Transverse colon (tissue), 4 donors: Measurements from ENCODE around the gene CCND1. TPM values are rescaled to one million over a fixed set of nuclear protein-coding genes. Genes with fewer than 3 reads are reported as not detected.

Experiments
- DNase-seq: peaks from one replicate; pipeline ENCODE4 v3.0.0-alpha.2; 2019
- H3K27ac ChIP-seq, 4 donors: fragments of 200-600 bp; sonication (generic); 2 replicates each; pipeline ENCODE4 v1.5.1; 2016 to 2018; ENCODE audit warnings: inconsistent platforms in 4 of 4
- H3K27me3 ChIP-seq: fragments of 200-600 bp; sonication (generic); 2 replicates; pipeline ENCODE4 v1.5.1; 2017; ENCODE audit warnings: inconsistent platforms
- H3K36me3 ChIP-seq, 4 donors: fragments of 200-600 bp; sonication (generic); 2 replicates each; pipeline ENCODE4 v1.5.1; 2017 to 2019; ENCODE audit warnings: inconsistent platforms in 4 of 4
- H3K4me1 ChIP-seq, 4 donors: fragments of 200-600 bp; sonication (generic); 2 replicates each; pipeline ENCODE4 v1.5.1; 2017 to 2020; ENCODE audit warnings: inconsistent platforms in 4 of 4
- H3K4me3 ChIP-seq, 4 donors: fragments of 200-600 bp; sonication (generic); 1 replicate in 1 of 4; 2 replicates in 3 of 4; pipeline versions ENCODE4 v1.5.1 to v1.6.1; 2017 to 2019; ENCODE audit warnings: inconsistent platforms in 4 of 4
- H3K9me3 ChIP-seq, 2 donors: fragments of 200-600 bp; sonication (generic); 2 replicates each; pipeline ENCODE4 v1.5.1; 2017 to 2019; ENCODE audit warnings: inconsistent platforms in 2 of 2
- EP300 ChIP-seq: sonication (generic); formaldehyde crosslinking; IDR thresholded peaks from one replicate; pipeline ENCODE4 v1.6.1; 2017; ENCODE audit warnings: antibody characterized with exemption, low read depth
- POLR2A ChIP-seq: fragments of 450-650 bp; IDR thresholded peaks from one replicate; pipeline ENCODE4 v1.6.1; 2016; ENCODE audit warnings: antibody characterized with exemption, mild to moderate bottlenecking, moderate library complexity
- POLR2AphosphoS5 ChIP-seq, 3 donors: sonication (generic); formaldehyde crosslinking; IDR thresholded peaks; one replicate each; pipeline ENCODE4 v1.6.1; 2016; ENCODE audit warnings: antibody characterized with exemption in 3 of 3
- WGBS, 2 donors: methylation state at CpG; one replicate each; pipeline ENCODE4 v1.1.5; 2018; ENCODE audit warnings: low coverage in 1 of 2; 5-methylcytosine and 5-hydroxymethylcytosine counted together
- in situ Hi-C, 4 donors: fragments of 200-750 bp; cut with MboI; loops; one replicate each; pipeline versions ENCODE4 v1.15.0 to v1.15.1; 2017; ENCODE audit warnings: low sequenced_read_pairs in 3 of 4, low pct_ligation_motif_present in 1 of 4, low pct_unique_long_range_greater_than_20kb in 1 of 4
- intact Hi-C: fragments of 100-400 bp; cut with DNase I; formaldehyde crosslinking; loops from one replicate; pipeline ENCODE4 v1.15.1; 2023; ENCODE audit warnings: low total_unique reads
- total RNA-seq, 4 donors: library from RNA; depleted of rRNA; stranded (reverse); fragments of >200 nt; gene quantifications; one replicate each; pipeline ENCODE4 v1.1.0, GENCODE V29; 2016
- TF ChIP-seq, protein P1 (sequence below), 5 experiments: fragments of 200-600 bp in 3 of 5; fragments of 450-650 bp in 2 of 5; sonication (generic) in 3 of 5; IDR thresholded peaks; 1 replicate in 2 of 5; 2 replicates in 3 of 5; pipeline ENCODE4 v1.5.1; 2016 to 2017; ENCODE audit warnings: antibody characterized with exemption in 5 of 5, inconsistent platforms in 3 of 5, mild to moderate bottlenecking in 2 of 5, moderate library complexity in 1 of 5

Gene CCND1
- total RNA-seq, 4 donors from 2014 or later: 26.4 to 78.0 (median 45.0) TPM

DNA sequence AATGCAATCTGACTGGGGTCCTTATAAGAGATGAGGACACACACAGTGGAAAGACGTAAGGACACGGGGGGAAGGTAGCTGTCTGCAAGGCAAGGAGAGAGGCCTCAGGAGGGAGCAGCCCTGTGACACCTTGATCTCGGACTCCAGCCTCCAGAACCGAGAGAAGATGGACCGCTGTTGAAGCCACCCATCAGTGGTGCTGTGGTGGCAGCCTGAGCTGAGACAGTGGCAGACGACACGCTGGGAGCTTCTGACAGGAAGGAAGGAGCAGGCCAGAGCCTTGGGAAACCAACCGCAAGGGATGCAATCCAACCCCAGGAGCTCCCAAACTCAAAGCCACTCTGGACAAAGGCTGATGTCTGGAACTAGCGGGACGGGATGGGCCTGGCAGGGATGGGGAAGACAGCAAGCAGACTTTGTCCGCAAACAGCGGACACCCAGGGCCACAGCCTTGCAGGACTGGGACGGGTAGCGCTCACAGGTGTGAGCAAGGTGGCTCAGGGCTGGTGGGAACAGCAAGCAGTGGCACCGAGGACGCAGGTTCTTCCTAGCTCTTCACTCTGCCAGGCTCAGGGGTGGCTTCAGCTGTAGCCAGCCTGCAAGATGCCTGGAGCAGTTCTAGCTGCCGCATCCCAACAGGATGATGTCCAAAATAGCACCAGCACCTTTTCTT is 23.3 kb downstream of the CCND1 start:
- H3K4me1 ChIP-seq: no peaks in the 10 kb centered on the region
- DNase-seq: no peak
- H3K27me3 ChIP-seq: no peaks in the 10 kb centered on the region
- no peak overlapping the region for H3K27ac ChIP-seq
- H3K9me3 ChIP-seq: no peaks in the 10 kb centered on the region
- intact Hi-C loops: no loop called here
- 95% methylated on average over 17 of the region's 17 CpGs; no CpG with 5 or more reads in 1 of the 2 donors for WGBS, 2 donors
- no peaks in the 10 kb centered on the region for H3K36me3 ChIP-seq
- in situ Hi-C loops: loop anchor here in 3 of 4 donors (10.0 to 25.0 kb wide), 2 partner anchors 552 to 559 kb away; no protein-coding TSS in a partner anchor
- H3K4me3 ChIP-seq: no peak overlapping the region
- TF ChIP-seq EP300 (no peak), POLR2AphosphoS5 (IDR thresholded peaks at IDR 0.05) (no peak), POLR2A (no peak)
- TF ChIP-seq, protein P1, sequence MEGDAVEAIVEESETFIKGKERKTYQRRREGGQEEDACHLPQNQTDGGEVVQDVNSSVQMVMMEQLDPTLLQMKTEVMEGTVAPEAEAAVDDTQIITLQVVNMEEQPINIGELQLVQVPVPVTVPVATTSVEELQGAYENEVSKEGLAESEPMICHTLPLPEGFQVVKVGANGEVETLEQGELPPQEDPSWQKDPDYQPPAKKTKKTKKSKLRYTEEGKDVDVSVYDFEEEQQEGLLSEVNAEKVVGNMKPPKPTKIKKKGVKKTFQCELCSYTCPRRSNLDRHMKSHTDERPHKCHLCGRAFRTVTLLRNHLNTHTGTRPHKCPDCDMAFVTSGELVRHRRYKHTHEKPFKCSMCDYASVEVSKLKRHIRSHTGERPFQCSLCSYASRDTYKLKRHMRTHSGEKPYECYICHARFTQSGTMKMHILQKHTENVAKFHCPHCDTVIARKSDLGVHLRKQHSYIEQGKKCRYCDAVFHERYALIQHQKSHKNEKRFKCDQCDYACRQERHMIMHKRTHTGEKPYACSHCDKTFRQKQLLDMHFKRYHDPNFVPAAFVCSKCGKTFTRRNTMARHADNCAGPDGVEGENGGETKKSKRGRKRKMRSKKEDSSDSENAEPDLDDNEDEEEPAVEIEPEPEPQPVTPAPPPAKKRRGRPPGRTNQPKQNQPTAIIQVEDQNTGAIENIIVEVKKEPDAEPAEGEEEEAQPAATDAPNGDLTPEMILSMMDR (IDR thresholded peaks at IDR 0.05): no peak

DNA sequence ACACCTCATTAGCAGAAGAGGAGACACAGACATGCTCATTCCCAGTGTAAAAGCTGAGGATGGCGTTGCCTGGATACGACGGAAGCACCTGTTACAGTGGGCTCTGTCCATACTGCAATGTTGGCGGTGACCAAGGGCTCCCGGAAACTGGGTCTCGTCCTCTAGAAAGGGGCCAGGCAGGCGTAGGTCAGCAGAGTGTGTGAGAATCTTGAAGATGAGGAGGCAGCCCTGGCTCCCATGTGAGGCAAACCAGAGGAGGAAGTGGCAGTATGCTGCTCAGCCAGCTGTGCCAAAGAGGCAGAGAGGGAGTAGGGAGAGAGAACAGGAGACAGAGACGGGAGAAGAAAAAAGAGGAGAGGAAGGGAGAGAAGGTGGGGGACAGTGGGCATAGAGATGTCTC is 23.9 kb downstream of the CCND1 start:
- Histone ChIP-seq H3K9me3 (no peaks in the 10 kb centered on the region), H3K27ac (no peak overlapping the region), H3K4me3 (no peak overlapping the region), H3K36me3 (no peaks in the 10 kb centered on the region), H3K4me1 (peaks cover 0 to under 1% (median 0%) of the 10 kb centered on the region in 4 donors), H3K27me3 (no peaks in the 10 kb centered on the region)
- intact Hi-C loops (no loop called here), in situ Hi-C loops (loop anchor here in 3 of 4 donors (10.0 to 25.0 kb wide), 2 partner anchors 553 to 560 kb away; no protein-coding TSS in a partner anchor)
- 88 to 100% methylated on average over 1 to 8 of the region's 8 CpGs for WGBS, 2 donors
- TF ChIP-seq POLR2A: no peak
- TF ChIP-seq, protein P1 (IDR thresholded peaks at IDR 0.05): no peak
- TF ChIP-seq POLR2AphosphoS5 (IDR thresholded peaks at IDR 0.05): no peak
- TF ChIP-seq EP300: no peak
- no peak for DNase-seq

DNA sequence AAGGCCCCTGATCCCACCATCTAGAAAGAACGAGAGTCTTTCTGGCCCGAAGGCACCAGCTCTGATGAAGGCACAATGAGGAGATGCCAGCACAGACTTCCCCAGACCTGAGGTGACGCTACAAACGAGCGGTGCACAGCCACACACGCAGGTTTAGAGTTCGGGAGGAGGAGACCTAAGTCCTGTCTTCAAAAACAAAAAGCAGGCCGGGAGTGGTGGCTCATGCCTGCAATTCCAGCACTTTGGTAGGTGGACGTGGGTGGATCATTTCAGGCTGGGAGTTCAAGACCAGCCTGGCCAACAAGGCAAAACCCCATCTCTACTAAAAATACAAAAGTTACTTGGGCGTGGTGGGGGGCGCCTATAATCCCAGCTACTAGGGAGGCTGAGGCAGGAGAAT is 24.7 kb downstream of the CCND1 start:
- intact Hi-C loops: no loop called here
- H3K27me3 ChIP-seq: no peaks in the 10 kb centered on the region

DNA sequence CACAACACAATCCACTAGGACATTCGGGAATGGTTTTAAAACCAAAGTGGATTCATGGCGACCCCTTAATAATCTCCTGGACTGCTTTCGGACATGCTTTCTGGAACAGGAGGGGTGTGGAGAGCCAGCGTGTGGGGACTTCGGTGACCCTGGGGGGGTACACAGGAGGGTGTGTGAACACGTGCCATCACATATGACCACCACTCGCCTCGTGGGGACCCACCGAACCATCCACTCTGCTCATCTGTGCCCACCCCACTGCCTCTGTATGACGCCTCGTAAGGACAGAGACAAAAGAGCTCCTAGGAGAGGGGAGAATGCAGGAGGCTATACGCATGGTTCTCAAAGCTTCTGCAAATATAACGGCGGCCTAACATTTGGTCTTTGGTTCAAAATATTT is 25.3 kb downstream of the CCND1 start:
- in situ Hi-C loops: loop anchor here in 3 of 4 donors (10.0 to 25.0 kb wide), 2 partner anchors 554 to 561 kb away; no protein-coding TSS in a partner anchor
- Histone ChIP-seq H3K27me3 (no peaks in the 10 kb centered on the region), H3K36me3 (peaks cover 0 to under 1% (median 0%) of the 10 kb centered on the region in 4 donors), H3K9me3 (no peaks in the 10 kb centered on the region), H3K4me3 (no peak overlapping the region), H3K4me1 (peaks cover 0 to 8% (median 0%) of the 10 kb centered on the region in 4 donors), H3K27ac (no peak overlapping the region)
- DNase-seq: no peak
- intact Hi-C loops: no loop called here
- TF ChIP-seq, protein P1 (IDR thresholded peaks at IDR 0.05): no peak
- no peak for TF ChIP-seq EP300
- WGBS, 2 donors: 89 to 93% methylated on average over 3 to 14 of the region's 14 CpGs

More for the DNA sequence above, 24.7 kb downstream of the CCND1 start:
- peaks cover 0 to 8% (median 0%) of the 10 kb centered on the region in 4 donors for H3K4me1 ChIP-seq
- H3K4me3 ChIP-seq: no peak overlapping the region
- TF ChIP-seq, protein P1 (IDR thresholded peaks at IDR 0.05): no peak
- TF ChIP-seq EP300 (no peak), POLR2AphosphoS5 (IDR thresholded peaks at IDR 0.05) (no peak), POLR2A (no peak)
- 94 to 100% methylated on average over 3 to 11 of the region's 11 CpGs for WGBS, 2 donors
- no peak overlapping the region for H3K27ac ChIP-seq
- in situ Hi-C loops: loop anchor here in 3 of 4 donors (10.0 to 25.0 kb wide), 2 partner anchors 553 to 561 kb away; no protein-coding TSS in a partner anchor
- DNase-seq: no peak
- H3K9me3 ChIP-seq: no peaks in the 10 kb centered on the region
- H3K36me3 ChIP-seq: no peaks in the 10 kb centered on the region
